Esophagus muscularis mucosa (tissue), 4 donors: ENCODE results near the gene NDRG3. TPM values are rescaled to one million over a fixed set of nuclear protein-coding genes. Genes with fewer than 3 reads are reported as not detected.
"Not testable (repeated sequence)": the region's sequence is repeated elsewhere in the genome, so short reads cannot be mapped to it uniquely, and the experiment has no call there.

Experiments
- DNase-seq: peaks from one replicate; pipeline ENCODE4 v3.0.0-alpha.2; 2017; ENCODE audit errors: extremely low spot score
- H3K27ac ChIP-seq, 4 donors: fragments of 200-600 bp; sonication (generic); replicated peaks in 1 of 4; 1 replicate in 3 of 4; 2 replicates in 1 of 4; pipeline ENCODE4 v1.5.1; 2016 to 2019; ENCODE audit warnings: mild to moderate bottlenecking in 1 of 4
- H3K27me3 ChIP-seq, 4 donors: fragments of 200-600 bp; sonication (generic); one replicate each; pipeline versions ENCODE4 v1.5.1 to v1.6.0; 2016 to 2019
- H3K36me3 ChIP-seq, 4 donors: fragments of 200-600 bp; sonication (generic); one replicate each; pipeline ENCODE4 v1.5.1; 2016 to 2019
- H3K4me1 ChIP-seq, 4 donors: fragments of 200-600 bp; sonication (generic); one replicate each; pipeline ENCODE4 v1.5.1; 2016 to 2019
- H3K4me3 ChIP-seq, 4 donors: fragments of 200-600 bp; sonication (generic); 1 replicate in 2 of 4; 2 replicates in 2 of 4; pipeline ENCODE4 v1.5.1; 2016 to 2019; ENCODE audit warnings: mild to moderate bottlenecking in 4 of 4, moderate library complexity in 1 of 4
- H3K9me3 ChIP-seq, 4 donors: fragments of 200-600 bp; sonication (generic); 1 replicate in 3 of 4; 2 replicates in 1 of 4; pipeline ENCODE4 v1.5.1; 2016 to 2019
- EP300 ChIP-seq: sonication (generic); formaldehyde crosslinking; IDR thresholded peaks from one replicate; pipeline ENCODE4 v1.6.1; 2017; ENCODE audit warnings: antibody characterized with exemption
- POLR2A ChIP-seq: fragments of 450-650 bp; IDR thresholded peaks from one replicate; pipeline ENCODE4 v1.6.1; 2017; ENCODE audit warnings: antibody characterized with exemption, moderate library complexity, mild to moderate bottlenecking, low read depth
- POLR2AphosphoS5 ChIP-seq, 2 donors: sonication (generic); formaldehyde crosslinking; IDR thresholded peaks; one replicate each; pipeline ENCODE4 v1.6.1; 2017; ENCODE audit warnings: antibody characterized with exemption in 2 of 2
- WGBS: methylation state at CpG from one replicate; pipeline ENCODE4 v1.1.5; 2018; 5-methylcytosine and 5-hydroxymethylcytosine counted together
- intact Hi-C: fragments of 100-400 bp; cut with DNase I; formaldehyde crosslinking; loops from one replicate; pipeline ENCODE4 v1.15.1; 2023
- total RNA-seq, 4 donors: library from RNA; depleted of rRNA; stranded (reverse); fragments of >200 nt; gene quantifications; one replicate each; pipeline versions ENCODE4 v1.1.0 to v1.2.1, GENCODE V29; 2016
- TF ChIP-seq, protein P1 (sequence below), 3 experiments: fragments of 200-600 bp in 2 of 3; fragments of 450-650 bp in 1 of 3; sonication (generic) in 2 of 3; IDR thresholded peaks; one replicate each; pipeline ENCODE4 v1.5.1; 2017 to 2019; ENCODE audit warnings: antibody characterized with exemption in 3 of 3, mild to moderate bottlenecking in 2 of 3, moderate library complexity in 1 of 3

Gene NDRG3
- total RNA-seq, 4 donors from 2014 or later, result 17.1 to 22.8 (median 22.3) TPM

DNA sequence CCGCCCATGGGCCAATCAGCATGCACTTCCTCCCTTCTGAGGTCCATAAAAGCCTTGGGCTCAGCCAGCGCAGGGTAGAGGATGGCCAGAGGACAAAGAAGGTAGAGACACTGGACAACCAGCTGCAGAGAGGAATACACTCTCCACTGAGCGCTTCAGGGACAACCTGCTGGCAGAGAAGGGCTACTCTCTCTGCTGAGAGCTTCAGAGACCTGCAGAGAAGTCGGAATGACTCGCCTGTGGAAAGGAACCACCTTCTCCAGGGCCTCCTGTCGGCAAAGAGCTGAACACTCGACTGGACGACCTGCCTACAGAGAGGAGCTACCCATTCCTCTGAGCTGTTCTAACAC, 68.5 kb downstream of the NDRG3 start:
- H3K27ac ChIP-seq, result no peak overlapping the region
- no peaks in the 10 kb centered on the region for H3K4me1 ChIP-seq
- H3K9me3 ChIP-seq, result no peaks in the 10 kb centered on the region
- WGBS, result 95% methylated on average over 8 of the region's 8 CpGs
- peaks cover 20 to 74% (median 51%) of the 10 kb centered on the region in 4 donors for H3K36me3 ChIP-seq
- TF ChIP-seq, protein P1, sequence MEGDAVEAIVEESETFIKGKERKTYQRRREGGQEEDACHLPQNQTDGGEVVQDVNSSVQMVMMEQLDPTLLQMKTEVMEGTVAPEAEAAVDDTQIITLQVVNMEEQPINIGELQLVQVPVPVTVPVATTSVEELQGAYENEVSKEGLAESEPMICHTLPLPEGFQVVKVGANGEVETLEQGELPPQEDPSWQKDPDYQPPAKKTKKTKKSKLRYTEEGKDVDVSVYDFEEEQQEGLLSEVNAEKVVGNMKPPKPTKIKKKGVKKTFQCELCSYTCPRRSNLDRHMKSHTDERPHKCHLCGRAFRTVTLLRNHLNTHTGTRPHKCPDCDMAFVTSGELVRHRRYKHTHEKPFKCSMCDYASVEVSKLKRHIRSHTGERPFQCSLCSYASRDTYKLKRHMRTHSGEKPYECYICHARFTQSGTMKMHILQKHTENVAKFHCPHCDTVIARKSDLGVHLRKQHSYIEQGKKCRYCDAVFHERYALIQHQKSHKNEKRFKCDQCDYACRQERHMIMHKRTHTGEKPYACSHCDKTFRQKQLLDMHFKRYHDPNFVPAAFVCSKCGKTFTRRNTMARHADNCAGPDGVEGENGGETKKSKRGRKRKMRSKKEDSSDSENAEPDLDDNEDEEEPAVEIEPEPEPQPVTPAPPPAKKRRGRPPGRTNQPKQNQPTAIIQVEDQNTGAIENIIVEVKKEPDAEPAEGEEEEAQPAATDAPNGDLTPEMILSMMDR (IDR thresholded peaks at IDR 0.05), result no peak
- TF ChIP-seq POLR2A (no peak), POLR2AphosphoS5 (IDR thresholded peaks at IDR 0.05) (no peak), EP300 (no peak)
- intact Hi-C loops, result no loop called here
- DNase-seq, result no peak
- H3K4me3 ChIP-seq, result no peak overlapping the region
- H3K27me3 ChIP-seq, result no peaks in the 10 kb centered on the region

GRCh38 chr20:36676701-36677421, 69.0 kb downstream of the NDRG3 start:
- intact Hi-C loops, result no loop called here
- TF ChIP-seq, protein P1 (IDR thresholded peaks at IDR 0.05), result no peak
- TF ChIP-seq POLR2A (no peak), EP300 (no peak), POLR2AphosphoS5 (IDR thresholded peaks at IDR 0.05) (no peak)
- DNase-seq, result no peak
- Histone ChIP-seq H3K36me3 (peaks cover 15 to 72% (median 51%) of the 10 kb centered on the region in 4 donors), H3K27me3 (no peaks in the 10 kb centered on the region), H3K27ac (no peak overlapping the region), H3K4me3 (no peak overlapping the region), H3K4me1 (no peaks in the 10 kb centered on the region), H3K9me3 (no peaks in the 10 kb centered on the region)
- 95% methylated on average over 6 of the region's 27 CpGs for WGBS

DNA sequence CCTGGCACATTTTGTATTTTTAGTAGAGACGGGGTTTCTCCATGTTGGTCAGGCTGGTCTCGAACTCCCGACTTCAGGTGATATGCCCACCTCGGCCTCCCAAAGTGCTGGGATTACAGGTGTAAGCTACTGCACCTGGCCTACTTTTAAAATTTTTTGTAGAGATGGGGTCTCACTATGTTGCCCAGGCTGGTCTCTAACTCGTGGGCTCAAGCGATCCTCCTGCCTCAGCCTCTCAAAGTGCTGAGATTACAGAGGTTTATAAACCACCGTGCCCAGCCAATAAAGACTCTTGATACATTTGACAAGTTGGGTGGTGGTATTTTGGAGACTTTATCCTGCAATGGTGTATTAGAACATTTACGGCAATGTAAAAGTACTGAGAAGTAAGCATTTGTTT, 70.3 kb downstream of the NDRG3 start:
- H3K4me3 ChIP-seq, intact Hi-C loops, H3K27me3 ChIP-seq, H3K4me1 ChIP-seq, DNase-seq, H3K9me3 ChIP-seq, H3K27ac ChIP-seq: not testable (repeated sequence)
- 99% methylated on average over 7 of the region's 8 CpGs for WGBS
- H3K36me3 ChIP-seq, result peaks cover 19 to 69% (median 53%) of the 10 kb centered on the region in 4 donors

- no peak overlapping the region for H3K4me3 ChIP-seq
- 67% methylated on average over 4 of the region's 4 CpGs for WGBS
- intact Hi-C loops, result no loop called here
- H3K36me3 ChIP-seq, result peaks cover 27 to 64% (median 46%) of the 10 kb centered on the region in 4 donors
- H3K9me3 ChIP-seq, result no peaks in the 10 kb centered on the region
- DNase-seq, result no peak
- no peak for TF ChIP-seq POLR2A
- no peak for TF ChIP-seq POLR2AphosphoS5 (IDR thresholded peaks at IDR 0.05)
- no peak for TF ChIP-seq EP300
- TF ChIP-seq, protein P1 (IDR thresholded peaks at IDR 0.05), result no peak
- no peaks in the 10 kb centered on the region for H3K27me3 ChIP-seq
- H3K27ac ChIP-seq, result no peak overlapping the region
- no peaks in the 10 kb centered on the region for H3K4me1 ChIP-seq
These were observed 72.9 kb downstream of the NDRG3 start for GRCh38 chr20:36672991-36673390.

- WGBS, result 95% methylated on average over 3 of the region's 3 CpGs
- peaks cover 20 to 59% (median 44%) of the 10 kb centered on the region in 4 donors for H3K36me3 ChIP-seq
These were observed 75.1 kb downstream of the NDRG3 start for GRCh38 chr20:36670665-36671357.

More at GRCh38 chr20:36670665-36671357, 75.1 kb downstream of the NDRG3 start:
- no peak for TF ChIP-seq POLR2AphosphoS5 (IDR thresholded peaks at IDR 0.05)
- no peak for TF ChIP-seq EP300
- TF ChIP-seq, protein P1 (IDR thresholded peaks at IDR 0.05), result no peak
- Histone ChIP-seq H3K4me1 (no peaks in the 10 kb centered on the region), H3K9me3 (no peaks in the 10 kb centered on the region), H3K27me3 (no peaks in the 10 kb centered on the region), H3K4me3 (no peak overlapping the region), H3K27ac (no peak overlapping the region)
- intact Hi-C loops, result no loop called here
- DNase-seq, result no peak
